Measurements from ENCODE around the gene SUMO4.

SUMO4 gene

DNA sequence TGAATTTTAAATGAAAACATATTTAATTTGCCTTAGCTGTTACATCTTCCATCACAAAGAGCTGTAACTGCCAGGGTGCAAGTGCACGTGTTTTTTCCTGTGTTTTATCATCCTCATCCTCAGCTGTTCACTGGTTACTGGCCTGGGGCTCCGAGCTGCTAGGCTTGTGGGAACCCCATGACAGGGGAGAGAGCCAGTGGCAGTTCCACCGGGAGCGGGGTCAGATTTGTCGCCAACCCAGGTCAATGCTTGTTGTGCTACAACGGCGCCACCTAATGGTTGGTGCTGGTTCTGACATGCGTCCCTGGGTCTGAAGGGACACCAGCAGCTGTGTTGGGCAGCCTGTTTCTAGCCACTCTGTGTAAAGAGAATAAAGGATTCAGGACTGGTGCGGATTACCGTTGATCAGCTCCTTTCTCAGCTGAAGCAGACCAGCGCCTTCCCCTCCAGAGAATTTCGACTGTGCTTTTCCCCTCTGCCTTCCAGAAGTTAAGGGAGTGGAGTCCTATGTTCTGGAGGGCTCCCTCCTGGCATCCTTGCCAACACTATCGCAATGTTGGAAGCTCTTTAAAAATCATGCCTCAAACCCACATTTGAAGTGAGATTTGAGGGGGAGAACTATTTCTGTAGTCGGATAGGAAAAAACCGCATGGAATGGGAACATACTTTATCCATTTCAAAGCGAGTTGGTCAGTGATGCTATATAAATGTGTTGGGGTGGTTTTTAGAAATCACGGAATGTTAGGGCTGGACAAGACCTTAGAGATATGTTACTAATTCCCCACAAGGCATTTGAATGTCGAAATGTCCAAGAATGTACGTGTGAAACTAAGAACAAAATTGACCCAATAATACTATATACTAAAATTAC, 32.1 kb downstream of the SUMO4 start:
- Histone ChIP-seq H3K36me3 (no peaks in the 10 kb centered on the region), H3K4me1 (no peaks in the 10 kb centered on the region; the same call in 1 of the 2 replicates), H3K9me3 (no peaks in the 10 kb centered on the region), H3K27me3 (no peaks in the 10 kb centered on the region), H3K4me3 (ENCODE audit: low read depth, low read length) (no peak overlapping the region)
- TF ChIP-seq, protein P1, sequence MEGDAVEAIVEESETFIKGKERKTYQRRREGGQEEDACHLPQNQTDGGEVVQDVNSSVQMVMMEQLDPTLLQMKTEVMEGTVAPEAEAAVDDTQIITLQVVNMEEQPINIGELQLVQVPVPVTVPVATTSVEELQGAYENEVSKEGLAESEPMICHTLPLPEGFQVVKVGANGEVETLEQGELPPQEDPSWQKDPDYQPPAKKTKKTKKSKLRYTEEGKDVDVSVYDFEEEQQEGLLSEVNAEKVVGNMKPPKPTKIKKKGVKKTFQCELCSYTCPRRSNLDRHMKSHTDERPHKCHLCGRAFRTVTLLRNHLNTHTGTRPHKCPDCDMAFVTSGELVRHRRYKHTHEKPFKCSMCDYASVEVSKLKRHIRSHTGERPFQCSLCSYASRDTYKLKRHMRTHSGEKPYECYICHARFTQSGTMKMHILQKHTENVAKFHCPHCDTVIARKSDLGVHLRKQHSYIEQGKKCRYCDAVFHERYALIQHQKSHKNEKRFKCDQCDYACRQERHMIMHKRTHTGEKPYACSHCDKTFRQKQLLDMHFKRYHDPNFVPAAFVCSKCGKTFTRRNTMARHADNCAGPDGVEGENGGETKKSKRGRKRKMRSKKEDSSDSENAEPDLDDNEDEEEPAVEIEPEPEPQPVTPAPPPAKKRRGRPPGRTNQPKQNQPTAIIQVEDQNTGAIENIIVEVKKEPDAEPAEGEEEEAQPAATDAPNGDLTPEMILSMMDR (IDR thresholded peaks at IDR 0.05; ENCODE audit: low read depth, low read length): peak; percentile 96
- peak; percentile 93 for DNase-seq

DNA sequence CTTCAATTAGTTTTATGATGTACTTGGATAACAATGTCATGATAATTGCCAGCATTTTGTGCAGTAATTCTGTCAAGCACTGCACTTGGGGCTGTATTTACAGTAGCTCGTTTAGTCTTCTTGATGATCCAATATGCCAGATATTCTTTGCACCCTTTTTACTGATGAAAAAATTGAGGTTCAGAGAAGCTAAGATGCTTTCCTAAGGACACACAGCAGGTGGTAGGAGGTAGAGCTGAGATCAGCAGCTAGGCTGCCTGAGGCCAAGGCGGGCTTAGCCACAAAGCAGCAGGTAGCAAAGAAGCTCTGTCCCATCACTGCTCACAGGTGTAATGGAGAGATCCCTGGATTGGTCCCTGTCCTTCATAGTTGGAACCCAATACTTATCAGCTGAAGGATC, 33.3 kb downstream of the SUMO4 start:
- DNase-seq: no peak
- Histone ChIP-seq H3K9me3 (no peaks in the 10 kb centered on the region), H3K4me1 (no peaks in the 10 kb centered on the region; the same call in 1 of the 2 replicates), H3K4me3 (ENCODE audit: low read depth, low read length) (no peak overlapping the region), H3K36me3 (no peaks in the 10 kb centered on the region), H3K27me3 (no peaks in the 10 kb centered on the region)
- TF ChIP-seq, protein P1 (IDR thresholded peaks at IDR 0.05; ENCODE audit: low read depth, low read length): no peak

DNA sequence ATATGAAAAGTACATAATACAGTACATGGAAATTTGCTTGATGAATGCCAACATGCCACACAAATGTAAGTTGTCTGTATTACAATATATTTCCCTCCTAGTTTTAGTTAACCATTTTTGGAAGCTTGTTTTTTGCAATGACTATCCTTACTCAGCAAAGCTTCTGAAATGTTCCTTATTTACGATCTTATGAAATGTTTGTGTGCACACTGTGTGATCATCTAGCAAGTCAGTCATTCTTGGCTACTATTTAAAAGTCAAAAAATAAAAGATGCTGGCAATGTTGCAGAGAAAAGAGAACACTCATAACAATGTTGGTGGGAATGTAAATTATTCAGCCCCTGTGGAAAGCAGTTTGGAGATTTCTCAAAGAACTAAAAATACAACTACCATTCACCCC, 33.8 kb downstream of the SUMO4 start:
- H3K4me1 ChIP-seq: no peaks in the 10 kb centered on the region; the same call in 1 of the 2 replicates
- no peak overlapping the region for H3K4me3 ChIP-seq (ENCODE audit: low read depth, low read length)
- TF ChIP-seq, protein P1 (IDR thresholded peaks at IDR 0.05; ENCODE audit: low read depth, low read length): no peak
- no peaks in the 10 kb centered on the region for H3K9me3 ChIP-seq
- no peak for DNase-seq
- H3K27me3 ChIP-seq: no peaks in the 10 kb centered on the region
- no peaks in the 10 kb centered on the region for H3K36me3 ChIP-seq

DNA sequence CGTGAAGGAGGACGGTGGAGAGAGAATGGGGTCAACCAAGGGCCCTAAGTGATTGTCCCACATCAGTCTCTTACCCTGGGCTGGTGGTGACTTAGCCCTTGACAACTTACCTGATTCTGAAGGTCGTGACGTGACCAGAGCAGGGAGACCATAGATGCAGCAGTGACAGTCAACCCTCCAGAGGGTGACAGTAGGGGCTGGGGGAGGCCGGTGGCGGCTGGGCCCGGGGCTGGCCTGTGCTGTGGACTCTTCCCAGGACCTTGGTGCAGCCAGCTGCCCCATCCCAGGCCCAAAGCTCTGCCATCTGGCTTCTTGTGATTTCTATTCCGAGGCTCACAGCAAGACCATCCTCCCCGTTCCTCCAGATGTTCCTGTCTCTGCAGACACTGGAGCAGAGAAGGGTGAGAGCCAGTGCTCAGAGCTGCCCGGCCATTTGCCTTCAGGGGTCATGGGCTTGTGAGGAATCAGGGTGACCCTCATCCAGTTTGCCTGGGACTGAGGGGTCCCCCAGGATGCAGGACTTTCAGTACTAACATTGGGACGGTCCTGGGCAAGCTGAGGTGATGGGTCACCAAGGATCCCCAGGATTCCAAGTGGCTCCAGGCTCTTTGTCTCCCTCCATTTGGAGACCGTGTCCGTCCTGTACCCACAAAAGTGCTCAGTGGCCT, 36.0 kb downstream of the SUMO4 start:
- TF ChIP-seq, protein P1 (IDR thresholded peaks at IDR 0.05; ENCODE audit: low read depth, low read length): no peak
- Histone ChIP-seq H3K27me3 (no peaks in the 10 kb centered on the region), H3K4me1 (no peaks in the 10 kb centered on the region; the same call in 1 of the 2 replicates), H3K9me3 (no peaks in the 10 kb centered on the region), H3K4me3 (ENCODE audit: low read depth, low read length) (no peak overlapping the region), H3K36me3 (no peaks in the 10 kb centered on the region)
- no peak for DNase-seq

DNA sequence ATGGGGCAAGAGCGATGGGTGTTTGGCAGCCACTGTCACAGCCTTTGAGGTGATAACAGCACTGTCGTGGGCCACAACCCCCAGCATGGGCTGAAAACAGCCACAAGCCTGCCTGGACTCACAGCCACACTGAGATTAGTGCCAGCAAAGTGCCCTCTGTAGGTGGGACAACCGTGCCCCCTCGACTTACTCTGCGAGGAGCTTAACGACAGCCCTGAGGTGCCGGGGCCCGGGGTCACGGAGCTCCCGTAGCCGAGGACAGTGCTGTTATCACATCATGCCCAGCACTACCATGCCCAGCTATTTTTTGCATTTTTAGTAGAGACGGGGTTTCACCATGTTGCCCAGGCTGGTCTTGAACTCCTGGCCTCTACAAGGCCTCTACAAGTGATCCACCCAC, 36.6 kb downstream of the SUMO4 start:
- H3K4me1 ChIP-seq: no peaks in the 10 kb centered on the region; the same call in 1 of the 2 replicates
- H3K9me3 ChIP-seq: no peaks in the 10 kb centered on the region
- no peak for DNase-seq
- H3K36me3 ChIP-seq: no peaks in the 10 kb centered on the region
- no peaks in the 10 kb centered on the region for H3K27me3 ChIP-seq
- TF ChIP-seq, protein P1 (IDR thresholded peaks at IDR 0.05; ENCODE audit: low read depth, low read length): no peak
- H3K4me3 ChIP-seq (ENCODE audit: low read depth, low read length): no peak overlapping the region

DNA sequence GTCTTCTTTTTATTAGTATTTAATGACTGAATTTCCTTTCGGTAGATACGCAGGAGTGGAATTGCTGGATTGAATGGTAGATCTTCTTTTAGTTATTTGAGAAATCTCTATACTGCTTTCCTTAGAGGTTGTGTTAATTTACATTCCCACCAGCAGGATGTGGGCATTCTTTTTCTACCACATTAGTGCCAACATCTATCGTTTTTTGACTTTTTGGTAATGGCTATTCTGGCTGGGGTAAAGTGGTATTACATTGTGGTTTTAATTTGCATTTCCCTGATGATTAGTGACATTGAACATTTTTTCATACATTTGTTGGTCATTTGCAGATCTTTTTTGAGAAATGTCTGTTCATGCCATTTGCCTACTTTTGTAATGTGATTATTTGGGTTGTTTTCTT, 37.1 kb downstream of the SUMO4 start:
- TF ChIP-seq, protein P1 (IDR thresholded peaks at IDR 0.05; ENCODE audit: low read depth, low read length): no peak
- Histone ChIP-seq H3K9me3 (no peaks in the 10 kb centered on the region), H3K36me3 (no peaks in the 10 kb centered on the region), H3K4me3 (ENCODE audit: low read depth, low read length) (no peak overlapping the region), H3K27me3 (no peaks in the 10 kb centered on the region), H3K4me1 (no peaks in the 10 kb centered on the region; the same call in 1 of the 2 replicates)
- no peak for DNase-seq

All from BE2C (cell line).